Glutamatergic neuron (in vitro differentiated cells): ENCODE data around the gene TAS1R1. TPM values are rescaled to one million over a fixed set of nuclear protein-coding genes. Genes with fewer than 3 reads are reported as not detected.

Experiments used
- DNase-seq: peaks from one replicate; pipeline ENCODE4 v3.0.0; 2022
- H3K27ac Mint-ChIP-seq: one replicate; pipeline ENCODE4 v1.8.0; 2020; ENCODE audit warnings: mild to moderate bottlenecking, mixed read lengths, inconsistent platforms; ENCODE audit not compliant: unreplicated experiment
- H3K27me3 Mint-ChIP-seq: one replicate; pipeline ENCODE4 v1.8.0; 2020; ENCODE audit warnings: mild to moderate bottlenecking, moderate library complexity, mixed read lengths, inconsistent platforms; ENCODE audit not compliant: unreplicated experiment
- H3K36me3 Mint-ChIP-seq: one replicate; pipeline ENCODE4 v1.8.0; 2020; ENCODE audit warnings: mild to moderate bottlenecking, mixed read lengths, inconsistent platforms; ENCODE audit not compliant: unreplicated experiment
- H3K4me1 Mint-ChIP-seq: one replicate; pipeline ENCODE4 v1.8.0; 2020; ENCODE audit warnings: mild to moderate bottlenecking, low read depth, mixed read lengths, inconsistent platforms; ENCODE audit not compliant: unreplicated experiment
- H3K4me3 Mint-ChIP-seq: one replicate; pipeline ENCODE4 v1.8.0; 2020; ENCODE audit warnings: mild to moderate bottlenecking, mixed read lengths, inconsistent platforms; ENCODE audit not compliant: unreplicated experiment
- H3K9me3 Mint-ChIP-seq: one replicate; pipeline ENCODE4 v1.8.0; 2020; ENCODE audit warnings: mild to moderate bottlenecking, moderate library complexity, mixed read lengths, inconsistent platforms; ENCODE audit not compliant: unreplicated experiment
- total RNA-seq: library from RNA; stranded (reverse); fragmentation: NEBNext Ultra II Directional; extraction: Animal tissue kit (Norgen Biotek cat#: 25700); gene quantifications from one replicate; pipeline ENCODE4 v1.2.1, GENCODE V29; 2021; ENCODE audit not compliant: unreplicated experiment
- TF ChIP-seq, protein P1 (sequence below): fragments of 200-600 bp; sonication (generic); IDR thresholded peaks from one replicate; pipeline ENCODE4 v1.5.0; 2021; ENCODE audit not compliant: partially characterized antibody, unreplicated experiment

The TAS1R1 gene
- total RNA-seq, 1 donor from 2014 or later, result not detected

DNA sequence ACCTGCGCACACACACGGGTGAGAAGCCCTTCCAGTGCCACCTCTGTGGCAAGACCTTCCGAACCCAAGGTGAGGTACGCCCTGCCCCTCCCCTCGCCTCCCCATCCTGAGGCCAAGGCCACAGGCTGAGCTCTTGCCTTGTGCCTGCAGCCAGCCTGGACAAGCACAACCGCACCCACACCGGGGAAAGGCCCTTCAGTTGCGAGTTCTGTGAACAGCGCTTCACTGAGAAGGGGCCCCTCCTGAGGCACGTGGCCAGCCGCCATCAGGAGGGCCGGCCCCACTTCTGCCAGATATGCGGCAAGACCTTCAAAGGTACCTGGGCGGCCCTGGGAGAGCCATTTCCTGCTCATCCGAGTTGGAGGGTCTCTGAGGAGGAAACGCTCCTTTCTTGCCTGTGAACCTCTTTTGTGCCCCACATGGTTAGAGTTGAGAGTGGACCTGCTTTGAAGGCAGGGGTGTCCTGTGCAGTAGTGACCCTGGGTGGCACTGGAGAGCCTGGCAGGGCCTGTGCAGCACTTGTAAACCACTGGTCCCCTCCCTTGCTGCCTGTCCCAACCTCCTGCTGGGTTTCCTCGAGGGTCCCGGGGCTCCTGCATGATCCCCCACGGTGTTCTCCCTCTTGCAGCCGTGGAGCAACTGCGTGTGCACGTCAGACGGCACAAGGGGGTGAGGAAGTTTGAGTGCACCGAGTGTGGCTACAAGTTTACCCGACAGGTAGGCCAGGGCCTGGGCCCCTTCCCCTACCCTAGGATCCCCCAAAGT lies 33.2 kb downstream of the TAS1R1 start:
- Mint-ChIP-seq H3K27ac (no peak overlapping the region), H3K36me3 (no peaks in the 10 kb centered on the region), H3K9me3 (peaks cover 2% of the 10 kb centered on the region), H3K4me3 (no peak overlapping the region), H3K27me3 (peaks cover 9% of the 10 kb centered on the region), H3K4me1 (peaks cover 12% of the 10 kb centered on the region)
- TF ChIP-seq, protein P1, sequence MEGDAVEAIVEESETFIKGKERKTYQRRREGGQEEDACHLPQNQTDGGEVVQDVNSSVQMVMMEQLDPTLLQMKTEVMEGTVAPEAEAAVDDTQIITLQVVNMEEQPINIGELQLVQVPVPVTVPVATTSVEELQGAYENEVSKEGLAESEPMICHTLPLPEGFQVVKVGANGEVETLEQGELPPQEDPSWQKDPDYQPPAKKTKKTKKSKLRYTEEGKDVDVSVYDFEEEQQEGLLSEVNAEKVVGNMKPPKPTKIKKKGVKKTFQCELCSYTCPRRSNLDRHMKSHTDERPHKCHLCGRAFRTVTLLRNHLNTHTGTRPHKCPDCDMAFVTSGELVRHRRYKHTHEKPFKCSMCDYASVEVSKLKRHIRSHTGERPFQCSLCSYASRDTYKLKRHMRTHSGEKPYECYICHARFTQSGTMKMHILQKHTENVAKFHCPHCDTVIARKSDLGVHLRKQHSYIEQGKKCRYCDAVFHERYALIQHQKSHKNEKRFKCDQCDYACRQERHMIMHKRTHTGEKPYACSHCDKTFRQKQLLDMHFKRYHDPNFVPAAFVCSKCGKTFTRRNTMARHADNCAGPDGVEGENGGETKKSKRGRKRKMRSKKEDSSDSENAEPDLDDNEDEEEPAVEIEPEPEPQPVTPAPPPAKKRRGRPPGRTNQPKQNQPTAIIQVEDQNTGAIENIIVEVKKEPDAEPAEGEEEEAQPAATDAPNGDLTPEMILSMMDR, result no peak
- no peak for DNase-seq

- TF ChIP-seq, protein P1, result no peak
- Mint-ChIP-seq H3K27me3 (peaks cover 9% of the 10 kb centered on the region), H3K4me3 (no peak overlapping the region), H3K4me1 (peaks cover 12% of the 10 kb centered on the region), H3K36me3 (no peaks in the 10 kb centered on the region), H3K27ac (no peak overlapping the region), H3K9me3 (peaks cover 4% of the 10 kb centered on the region)
- DNase-seq, result no peak
These were observed 33.9 kb downstream of the TAS1R1 start for GRCh38 chr1:6588893-6589520.

- no peaks in the 10 kb centered on the region for H3K36me3 Mint-ChIP-seq
- DNase-seq, result no peak
- H3K4me3 Mint-ChIP-seq, result no peak overlapping the region
- peaks cover 2% of the 10 kb centered on the region for H3K4me1 Mint-ChIP-seq
- peaks cover 6% of the 10 kb centered on the region for H3K27me3 Mint-ChIP-seq
- peaks cover 3% of the 10 kb centered on the region for H3K9me3 Mint-ChIP-seq
- no peak overlapping the region for H3K27ac Mint-ChIP-seq
- TF ChIP-seq, protein P1, result no peak
These were observed 34.9 kb downstream of the TAS1R1 start for GRCh38 chr1:6590046-6590445.

DNA sequence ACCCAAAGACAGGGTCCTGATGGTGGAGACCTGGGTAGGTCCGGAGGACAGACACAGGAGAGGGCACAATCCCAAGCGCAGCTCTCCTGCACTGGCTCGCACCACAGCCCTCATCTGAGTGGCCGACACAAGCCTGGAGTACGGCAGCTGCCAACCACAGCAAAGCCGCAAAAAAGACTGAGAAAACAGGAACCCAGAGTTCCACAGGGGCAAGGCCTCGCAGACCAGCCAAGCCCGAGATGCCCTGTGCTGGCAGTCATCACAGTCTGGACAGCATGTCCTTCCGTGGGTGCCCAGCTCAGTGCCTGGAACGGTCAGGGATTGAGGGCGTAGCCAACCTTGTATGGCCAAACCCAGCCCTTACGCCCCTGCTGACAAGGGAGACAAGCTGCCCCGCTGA lies 36.1 kb downstream of the TAS1R1 start:
- Mint-ChIP-seq H3K4me1 (peaks cover 2% of the 10 kb centered on the region), H3K36me3 (no peaks in the 10 kb centered on the region), H3K27ac (no peak overlapping the region), H3K9me3 (peaks cover 3% of the 10 kb centered on the region), H3K27me3 (peaks cover 6% of the 10 kb centered on the region), H3K4me3 (no peak overlapping the region)
- no peak for DNase-seq
- TF ChIP-seq, protein P1, result no peak

DNA sequence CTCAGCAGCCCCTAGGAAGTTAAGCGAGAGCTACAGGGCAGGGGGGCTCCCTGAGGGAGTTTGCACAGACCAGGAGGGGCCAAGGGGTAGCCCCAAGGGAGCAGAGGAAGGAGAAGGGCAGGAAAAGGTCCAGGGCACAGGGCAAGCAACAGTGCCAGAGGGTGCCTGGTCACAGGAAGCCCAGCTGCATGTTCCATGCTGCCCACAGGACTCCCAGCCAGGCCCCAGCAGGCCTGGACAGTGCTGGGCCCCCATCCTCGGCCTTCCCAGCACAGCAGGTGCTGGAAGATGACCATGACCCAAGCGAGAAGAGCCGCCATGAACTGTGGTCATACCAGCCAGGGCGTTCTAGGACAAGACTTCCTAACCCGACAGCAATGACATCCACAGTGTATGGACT lies 36.5 kb downstream of the TAS1R1 start:
- Mint-ChIP-seq H3K27ac (no peak overlapping the region), H3K9me3 (peaks cover 3% of the 10 kb centered on the region), H3K4me3 (peak overlapping the region; percentile 30), H3K4me1 (peaks cover 2% of the 10 kb centered on the region), H3K36me3 (no peaks in the 10 kb centered on the region), H3K27me3 (peaks cover 6% of the 10 kb centered on the region)
- no peak for DNase-seq
- TF ChIP-seq, protein P1, result no peak
